Measurements from ENCODE around the gene RGS3. TPM values are rescaled to one million over a fixed set of nuclear protein-coding genes. Genes with fewer than 3 reads are reported as not detected.

Gene RGS3
- total RNA-seq, 4 donors from 2014 or later, result 16.2 to 75.6 (median 54.9) TPM

- intact Hi-C loops (cut with DNase I; ENCODE audit: low total_unique reads), result no loop called here
- Histone ChIP-seq H3K4me3 (no peak overlapping the region), H3K27me3 (no peaks in the 10 kb centered on the region), H3K27ac (no peak overlapping the region), H3K4me1 (no peaks in the 10 kb centered on the region), H3K9me3 (no peaks in the 10 kb centered on the region), H3K36me3 (no peaks in the 10 kb centered on the region)
- no peak for DNase-seq
- TF ChIP-seq CTCF (IDR thresholded peaks at IDR 0.05) (no peak), POLR2A (IDR thresholded peaks at IDR 0.05) (no peak)
These were observed 79.2 kb downstream of the RGS3 start for GRCh38 chr9:113542741-113543140.

- no peaks in the 10 kb centered on the region for H3K27me3 ChIP-seq
- DNase-seq, result no peak
- intact Hi-C loops (cut with DNase I; ENCODE audit: low total_unique reads), result no loop called here
- TF ChIP-seq POLR2A (IDR thresholded peaks at IDR 0.05) (no peak), CTCF (IDR thresholded peaks at IDR 0.05) (no peak)
- H3K4me3 ChIP-seq, result no peak overlapping the region
- no peaks in the 10 kb centered on the region for H3K4me1 ChIP-seq
- no peaks in the 10 kb centered on the region for H3K36me3 ChIP-seq
- no peak overlapping the region for H3K27ac ChIP-seq
- H3K9me3 ChIP-seq, result no peaks in the 10 kb centered on the region
These were observed 79.9 kb downstream of the RGS3 start for GRCh38 chr9:113543296-113543981.

GRCh38 chr9:113543982-113544303, 80.4 kb downstream of the RGS3 start:
- Histone ChIP-seq H3K27ac (no peak overlapping the region), H3K9me3 (no peaks in the 10 kb centered on the region), H3K36me3 (no peaks in the 10 kb centered on the region), H3K27me3 (no peaks in the 10 kb centered on the region), H3K4me3 (no peak overlapping the region), H3K4me1 (no peaks in the 10 kb centered on the region)
- intact Hi-C loops (cut with DNase I; ENCODE audit: low total_unique reads), result no loop called here
- TF ChIP-seq CTCF (IDR thresholded peaks at IDR 0.05), result no peak
- TF ChIP-seq POLR2A (IDR thresholded peaks at IDR 0.05), result no peak
- no peak for DNase-seq

- H3K4me1 ChIP-seq, result no peaks in the 10 kb centered on the region
- DNase-seq, result no peak
- H3K27ac ChIP-seq, result no peak overlapping the region
- no peak for TF ChIP-seq CTCF (IDR thresholded peaks at IDR 0.05)
- no peak for TF ChIP-seq POLR2A (IDR thresholded peaks at IDR 0.05)
- H3K36me3 ChIP-seq, result no peaks in the 10 kb centered on the region
- H3K27me3 ChIP-seq, result no peaks in the 10 kb centered on the region
- H3K9me3 ChIP-seq, result no peaks in the 10 kb centered on the region
- intact Hi-C loops (cut with DNase I; ENCODE audit: low total_unique reads), result no loop called here
- no peak overlapping the region for H3K4me3 ChIP-seq
These were observed 81.5 kb downstream of the RGS3 start for GRCh38 chr9:113545068-113545467.

GRCh38 chr9:113546566-113546965, 83.0 kb downstream of the RGS3 start:
- intact Hi-C loops (cut with DNase I; ENCODE audit: low total_unique reads), result no loop called here
- no peak for DNase-seq
- H3K4me1 ChIP-seq, result no peaks in the 10 kb centered on the region
- H3K4me3 ChIP-seq, result no peak overlapping the region
- TF ChIP-seq CTCF (IDR thresholded peaks at IDR 0.05), result no peak
- TF ChIP-seq POLR2A (IDR thresholded peaks at IDR 0.05), result no peak
- no peaks in the 10 kb centered on the region for H3K9me3 ChIP-seq
- no peaks in the 10 kb centered on the region for H3K36me3 ChIP-seq
- no peaks in the 10 kb centered on the region for H3K27me3 ChIP-seq
- no peak overlapping the region for H3K27ac ChIP-seq
